GM19193 (cell line): Measurements from ENCODE around the gene LDHAL6B.

Source experiments
- POLR2A ChIP-seq: IDR thresholded peaks from 4 replicates; pipeline ENCODE4 v1.6.1; 2011; ENCODE audit not compliant: insufficient read depth, insufficient read length; ENCODE audit errors: extremely low read depth

LDHAL6B gene

GRCh38 chr15:59203008-59203407 lies 3.6 kb upstream of the LDHAL6B start:
- TF ChIP-seq POLR2A, result no peak

GRCh38 chr15:59203657-59204056 lies 3.0 kb upstream of the LDHAL6B start:
- no peak for TF ChIP-seq POLR2A

GRCh38 chr15:59205839-59206622 lies 612 bp upstream of the LDHAL6B start:
- TF ChIP-seq POLR2A, result no peak

GRCh38 chr15:59208613-59209249 lies 2.1 kb downstream of the LDHAL6B start:
- TF ChIP-seq POLR2A, result no peak

- TF ChIP-seq POLR2A, result no peak
These were observed 3.5 kb downstream of the LDHAL6B start for GRCh38 chr15:59210186-59210585.

- no peak for TF ChIP-seq POLR2A
These were observed 10.3 kb downstream of the LDHAL6B start for GRCh38 chr15:59216911-59217310.

- no peak for TF ChIP-seq POLR2A
These were observed 11.3 kb downstream of the LDHAL6B start for GRCh38 chr15:59217876-59218498.

- TF ChIP-seq POLR2A, result no peak
These were observed 12.1 kb downstream of the LDHAL6B start for GRCh38 chr15:59218710-59219109.

- no peak for TF ChIP-seq POLR2A
These were observed 15.2 kb downstream of the LDHAL6B start for GRCh38 chr15:59221511-59222505.

GRCh38 chr15:59222906-59223550 lies 16.4 kb downstream of the LDHAL6B start:
- no peak for TF ChIP-seq POLR2A

GRCh38 chr15:59223736-59224135 lies 17.1 kb downstream of the LDHAL6B start:
- TF ChIP-seq POLR2A, result no peak

- no peak for TF ChIP-seq POLR2A
These were observed 17.8 kb downstream of the LDHAL6B start for GRCh38 chr15:59224474-59224873.

- TF ChIP-seq POLR2A, result no peak
These were observed 20.4 kb downstream of the LDHAL6B start for GRCh38 chr15:59227021-59227420.

- no peak for TF ChIP-seq POLR2A
These were observed 22.4 kb downstream of the LDHAL6B start for GRCh38 chr15:59229015-59229414.
